Neutrophil (primary cell): ENCODE results near the gene SEZ6.

Experiments
- H3K27ac ChIP-seq: fragments of 200-600 bp; sonication (generic); 2 replicates; pipeline ENCODE4 v1.5.1; 2016; ENCODE audit warnings: mild to moderate bottlenecking, moderate library complexity
- H3K27me3 ChIP-seq: fragments of 200-600 bp; sonication (generic); 2 replicates; pipeline ENCODE4 v1.6.0; 2016; ENCODE audit warnings: mild to moderate bottlenecking
- H3K36me3 ChIP-seq: fragments of 200-600 bp; sonication (generic); 2 replicates; pipeline ENCODE4 v1.5.1; 2017
- H3K4me1 ChIP-seq, 2 experiments: fragments of 200-600 bp in 1 of 2; sonication (generic) in 1 of 2; 1 replicate in 1 of 2; 2 replicates in 1 of 2; pipeline versions ENCODE4 v1.5.1 to v1.6.1; 2013 to 2016; ENCODE audit warnings: low read depth in 1 of 2, low read length in 1 of 2, mild to moderate bottlenecking in 1 of 2, moderate library complexity in 1 of 2; ENCODE audit not compliant: control insufficient read depth in 1 of 2, insufficient read depth in 1 of 2
- H3K4me3 ChIP-seq, 2 experiments: fragments of 200-600 bp in 1 of 2; sonication (generic) in 1 of 2; 1 replicate in 1 of 2; 2 replicates in 1 of 2; pipeline ENCODE4 v1.5.1; 2013 to 2016; ENCODE audit warnings: low read depth in 1 of 2, low read length in 1 of 2, mild to moderate bottlenecking in 1 of 2, moderate library complexity in 1 of 2
- H3K9me3 ChIP-seq: fragments of 200-600 bp; sonication (generic); 2 replicates; pipeline ENCODE4 v1.5.1; 2016
- TF ChIP-seq, protein P1 (sequence below): fragments of 200-600 bp; sonication (generic); IDR thresholded peaks from 2 replicates; pipeline ENCODE4 v1.5.1; 2016; ENCODE audit warnings: antibody characterized with exemption

Gene SEZ6

DNA sequence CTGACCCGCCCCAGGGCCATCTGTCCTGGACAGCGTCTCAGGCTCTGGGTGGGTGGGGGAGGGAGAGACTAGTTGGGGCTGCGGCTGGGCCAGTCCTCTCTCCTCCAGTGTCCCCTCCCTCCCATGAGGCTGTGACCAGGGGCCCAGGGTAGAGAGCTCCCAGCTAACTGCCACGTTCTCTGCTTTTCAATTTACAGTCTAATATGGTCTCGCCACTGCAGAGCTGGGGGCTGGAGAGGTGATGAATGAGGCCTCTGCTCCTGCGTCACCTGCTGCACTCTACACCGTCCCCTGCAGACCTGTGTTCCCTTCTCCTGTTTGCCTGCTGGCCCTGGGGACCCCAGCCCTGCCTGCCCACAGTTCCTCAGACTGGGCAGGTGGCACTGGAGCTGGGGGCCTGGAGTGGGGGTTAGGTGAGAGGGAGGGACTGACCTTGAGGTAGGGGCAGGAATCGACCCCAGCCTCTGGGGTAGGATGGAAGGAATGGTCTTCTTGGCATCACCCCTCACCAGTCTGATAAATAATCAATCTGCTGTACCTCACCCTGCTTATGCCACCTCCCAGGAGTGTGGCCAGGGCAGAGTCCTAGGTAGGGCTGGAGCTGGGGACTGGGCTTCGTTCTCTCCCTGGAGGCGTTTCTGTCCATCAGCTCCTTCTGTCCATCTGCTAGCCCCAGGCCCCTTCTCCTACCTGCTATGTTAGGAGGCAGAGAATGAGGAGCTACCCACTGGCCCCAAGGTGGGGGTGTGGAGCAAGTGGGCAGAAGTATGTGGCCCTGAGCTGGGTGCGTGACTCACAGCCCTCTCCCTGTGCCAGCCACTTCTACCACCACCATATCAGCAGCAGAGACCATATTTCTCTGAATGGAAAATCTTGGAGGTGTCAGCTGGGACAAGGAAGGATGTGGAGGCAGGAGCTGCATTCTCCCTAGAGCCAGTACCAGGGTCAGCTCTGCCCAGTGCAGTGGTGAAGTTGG, 12.9 kb downstream of the SEZ6 start:
- TF ChIP-seq, protein P1, sequence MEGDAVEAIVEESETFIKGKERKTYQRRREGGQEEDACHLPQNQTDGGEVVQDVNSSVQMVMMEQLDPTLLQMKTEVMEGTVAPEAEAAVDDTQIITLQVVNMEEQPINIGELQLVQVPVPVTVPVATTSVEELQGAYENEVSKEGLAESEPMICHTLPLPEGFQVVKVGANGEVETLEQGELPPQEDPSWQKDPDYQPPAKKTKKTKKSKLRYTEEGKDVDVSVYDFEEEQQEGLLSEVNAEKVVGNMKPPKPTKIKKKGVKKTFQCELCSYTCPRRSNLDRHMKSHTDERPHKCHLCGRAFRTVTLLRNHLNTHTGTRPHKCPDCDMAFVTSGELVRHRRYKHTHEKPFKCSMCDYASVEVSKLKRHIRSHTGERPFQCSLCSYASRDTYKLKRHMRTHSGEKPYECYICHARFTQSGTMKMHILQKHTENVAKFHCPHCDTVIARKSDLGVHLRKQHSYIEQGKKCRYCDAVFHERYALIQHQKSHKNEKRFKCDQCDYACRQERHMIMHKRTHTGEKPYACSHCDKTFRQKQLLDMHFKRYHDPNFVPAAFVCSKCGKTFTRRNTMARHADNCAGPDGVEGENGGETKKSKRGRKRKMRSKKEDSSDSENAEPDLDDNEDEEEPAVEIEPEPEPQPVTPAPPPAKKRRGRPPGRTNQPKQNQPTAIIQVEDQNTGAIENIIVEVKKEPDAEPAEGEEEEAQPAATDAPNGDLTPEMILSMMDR = no peak
- H3K4me1 ChIP-seq = no peaks in the 10 kb centered on the region
- H3K4me3 ChIP-seq = no peak overlapping the region
- H3K27me3 ChIP-seq = peaks cover 28% of the 10 kb centered on the region
- no peaks in the 10 kb centered on the region for H3K9me3 ChIP-seq
- no peak overlapping the region for H3K27ac ChIP-seq
- H3K36me3 ChIP-seq = no peaks in the 10 kb centered on the region

DNA sequence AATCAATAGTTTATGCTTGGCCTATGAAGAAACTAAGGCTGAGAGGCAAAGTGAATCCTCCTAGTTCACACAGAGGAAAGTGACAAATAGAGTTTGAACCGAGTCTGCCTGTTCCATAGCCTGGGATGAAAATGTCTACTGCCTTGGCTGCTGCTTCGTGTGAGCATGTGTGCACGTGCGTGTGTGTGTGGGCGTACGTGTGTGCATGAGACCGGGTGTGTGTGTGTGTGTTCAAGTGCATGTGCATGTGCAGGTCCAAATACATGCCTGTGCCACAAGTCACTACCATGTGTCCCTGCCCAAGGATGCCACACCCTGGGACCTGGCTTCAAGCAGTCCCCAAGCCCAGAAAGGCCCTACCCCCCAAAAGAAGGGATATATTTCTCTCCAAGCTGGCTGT, 13.6 kb downstream of the SEZ6 start:
- Histone ChIP-seq H3K9me3 (no peaks in the 10 kb centered on the region), H3K4me3 (no peak overlapping the region), H3K36me3 (no peaks in the 10 kb centered on the region), H3K27ac (no peak overlapping the region), H3K27me3 (peaks cover 20% of the 10 kb centered on the region), H3K4me1 (no peaks in the 10 kb centered on the region)
- TF ChIP-seq, protein P1 = no peak

DNA sequence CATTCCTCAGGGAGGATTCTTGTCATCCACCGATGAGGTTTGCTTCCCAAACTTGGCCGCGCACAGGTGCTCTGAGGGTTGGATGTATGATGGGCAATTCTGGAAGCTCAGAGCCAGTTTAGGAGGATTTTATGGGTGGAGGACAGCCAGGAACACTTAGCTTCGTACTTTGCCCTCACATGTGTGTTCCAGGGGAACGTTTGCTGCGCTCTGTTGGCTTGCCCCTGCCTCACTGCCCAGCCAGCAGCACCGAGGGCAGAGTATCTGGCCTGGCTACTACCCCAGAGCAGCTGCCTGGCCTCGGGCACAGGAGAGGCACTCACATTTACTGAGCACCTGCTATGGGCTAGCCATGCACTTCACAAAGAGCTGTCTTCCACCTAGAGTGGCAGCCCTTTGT, 14.1 kb downstream of the SEZ6 start:
- Histone ChIP-seq H3K4me3 (no peak overlapping the region), H3K27me3 (peaks cover 19% of the 10 kb centered on the region), H3K9me3 (no peaks in the 10 kb centered on the region), H3K27ac (no peak overlapping the region), H3K4me1 (no peaks in the 10 kb centered on the region), H3K36me3 (no peaks in the 10 kb centered on the region)
- TF ChIP-seq, protein P1 = no peak

DNA sequence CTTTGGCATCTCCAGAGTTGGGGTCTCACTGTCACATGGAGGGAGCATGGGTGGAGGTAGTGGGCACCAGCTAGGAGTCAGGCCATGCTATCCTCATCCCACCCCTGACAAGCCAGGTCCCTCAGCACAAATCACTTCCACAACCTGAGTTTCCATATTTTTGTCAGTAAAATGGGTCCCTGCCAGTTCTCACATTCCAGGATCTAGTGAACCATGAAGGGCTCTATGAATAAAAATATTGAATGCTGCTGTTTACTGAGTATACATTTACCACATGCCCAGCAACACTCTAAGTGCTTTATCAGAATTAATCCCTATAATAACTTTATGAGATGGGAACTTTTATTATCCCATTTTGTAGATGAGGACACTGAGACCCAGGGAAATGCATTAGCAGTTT, 16.8 kb downstream of the SEZ6 start:
- TF ChIP-seq, protein P1 = no peak
- no peaks in the 10 kb centered on the region for H3K9me3 ChIP-seq
- peaks cover 37% of the 10 kb centered on the region for H3K27me3 ChIP-seq
- H3K36me3 ChIP-seq = no peaks in the 10 kb centered on the region
- no peak overlapping the region for H3K4me3 ChIP-seq
- no peaks in the 10 kb centered on the region for H3K4me1 ChIP-seq
- no peak overlapping the region for H3K27ac ChIP-seq

DNA sequence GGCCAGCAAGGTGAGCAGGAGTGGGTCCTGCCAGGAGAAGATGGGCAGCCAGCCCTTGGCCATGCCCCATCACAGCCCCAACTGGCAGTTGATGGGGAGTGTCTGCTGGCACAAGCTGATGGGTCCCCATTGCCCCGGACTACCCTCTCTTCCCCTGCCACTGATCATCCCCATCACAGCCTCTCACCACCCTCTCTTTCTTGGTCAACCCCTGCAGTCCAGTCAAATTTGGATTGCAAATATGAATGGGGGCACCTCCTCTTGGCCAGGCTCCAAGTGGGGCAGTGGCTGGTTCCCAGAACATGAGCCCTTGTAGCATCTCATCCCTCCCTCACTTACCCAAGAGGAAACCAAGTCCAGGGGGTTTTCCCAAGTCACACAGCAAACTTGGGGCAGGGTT, 17.4 kb downstream of the SEZ6 start:
- Histone ChIP-seq H3K4me1 (peaks cover 3% of the 10 kb centered on the region in 2 experiments), H3K36me3 (no peaks in the 10 kb centered on the region), H3K27me3 (peaks cover 37% of the 10 kb centered on the region), H3K4me3 (no peak overlapping the region), H3K27ac (no peak overlapping the region), H3K9me3 (no peaks in the 10 kb centered on the region)
- TF ChIP-seq, protein P1 = no peak
